Neural progenitor cell (in vitro differentiated cells): ENCODE measurements around the gene DSCAML1. TPM values are rescaled to one million over a fixed set of nuclear protein-coding genes. Genes with fewer than 3 reads are reported as not detected.

ENCODE experiments used
- DNase-seq: peaks from one replicate; pipeline ENCODE4 v3.0.0-alpha.2; 2016; ENCODE audit warnings: low spot score
- H2AFZ ChIP-seq: fragments of 200-600 bp; sonication (generic); replicated peaks from 2 replicates; pipeline ENCODE4 v1.6.1; 2016; ENCODE audit warnings: antibody characterized with exemption
- H3F3A ChIP-seq: fragments of 200-600 bp; sonication (generic); 2 replicates; pipeline ENCODE4 v1.6.1; 2016; ENCODE audit warnings: antibody characterized with exemption, low read depth
- H3K27ac ChIP-seq: fragments of 200-600 bp; sonication (generic); 2 replicates; pipeline ENCODE4 v1.5.1; 2016; ENCODE audit warnings: mild to moderate bottlenecking
- H3K27me3 ChIP-seq: fragments of 200-600 bp; sonication (generic); 2 replicates; pipeline ENCODE4 v1.6.1; 2016; ENCODE audit warnings: mild to moderate bottlenecking, moderate library complexity
- H3K36me3 ChIP-seq: fragments of 200-600 bp; sonication (generic); 2 replicates; pipeline ENCODE4 v1.5.1; 2016
- H3K4me1 ChIP-seq: fragments of 200-600 bp; sonication (generic); 2 replicates; pipeline ENCODE4 v1.6.1; 2016; ENCODE audit warnings: mixed run types
- H3K4me2 ChIP-seq: fragments of 200-600 bp; sonication (generic); 2 replicates; pipeline ENCODE4 v1.6.1; 2016
- H3K4me3 ChIP-seq: fragments of 200-600 bp; sonication (generic); 2 replicates; pipeline ENCODE4 v1.5.1; 2016
- H3K79me2 ChIP-seq: fragments of 200-600 bp; sonication (generic); 2 replicates; pipeline ENCODE4 v1.6.1; 2016; ENCODE audit warnings: low read depth
- H3K9ac ChIP-seq: fragments of 200-600 bp; sonication (generic); 2 replicates; pipeline ENCODE4 v1.6.1; 2016
- H3K9me3 ChIP-seq: fragments of 200-600 bp; sonication (generic); 2 replicates; pipeline ENCODE4 v1.5.1; 2016; ENCODE audit warnings: low read depth
- H4K20me1 ChIP-seq: fragments of 200-600 bp; sonication (generic); 2 replicates; pipeline ENCODE4 v1.6.1; 2016; ENCODE audit warnings: low read depth
- H3K27ac Mint-ChIP-seq: 3 replicates; pipeline ENCODE4 v1.8.0; 2021; ENCODE audit warnings: mixed read lengths
- H3K27me3 Mint-ChIP-seq: 2 replicates; pipeline ENCODE4 v1.8.0; 2022; ENCODE audit warnings: low read depth, mild to moderate bottlenecking, inconsistent platforms, moderate library complexity, mixed read lengths; ENCODE audit not compliant: insufficient read depth
- H3K36me3 Mint-ChIP-seq: 3 replicates; pipeline ENCODE4 v1.8.0; 2021; ENCODE audit warnings: mixed read lengths
- H3K4me1 Mint-ChIP-seq: 3 replicates; pipeline ENCODE4 v1.8.0; 2021; ENCODE audit warnings: mixed read lengths
- H3K4me3 Mint-ChIP-seq: 3 replicates; pipeline ENCODE4 v1.8.0; 2021; ENCODE audit warnings: mild to moderate bottlenecking, moderate library complexity, mixed read lengths
- H3K9me3 Mint-ChIP-seq: 3 replicates; pipeline ENCODE4 v1.8.0; 2020; ENCODE audit warnings: mixed read lengths
- CTCF ChIP-seq: fragments of 200-600 bp; sonication (generic); IDR thresholded peaks from 2 replicates; pipeline ENCODE4 v1.5.1; 2017; ENCODE audit warnings: antibody characterized with exemption, mild to moderate bottlenecking
- EZH2 ChIP-seq: fragments of 200-600 bp; sonication (generic); IDR thresholded peaks from 2 replicates; pipeline ENCODE4 v1.6.1; 2017; ENCODE audit warnings: antibody characterized with exemption, mild to moderate bottlenecking, moderate library complexity
- EZH2phosphoT487 ChIP-seq: fragments of 200-600 bp; sonication (generic); IDR thresholded peaks from 2 replicates; pipeline ENCODE4 v1.6.1; 2017; ENCODE audit warnings: antibody characterized with exemption
- total RNA-seq: library from RNA; depleted of rRNA; stranded (reverse); fragments of >200 nt; gene quantifications from 2 replicates; pipeline ENCODE4 v1.2.3, GENCODE V29; 2015; ENCODE audit warnings: low replicate concordance

The DSCAML1 gene
- total RNA-seq, 1 donor from 2014 or later = 0.06 TPM

- no peaks in the 10 kb centered on the region for H3K4me1 ChIP-seq
- TF ChIP-seq CTCF (no peak), EZH2phosphoT487 (no peak), EZH2 (no peak)
- Mint-ChIP-seq H3K4me3 (no peak overlapping the region), H3K27me3 (peaks cover 14% of the 10 kb centered on the region), H3K36me3 (no peaks in the 10 kb centered on the region), H3K4me1 (peaks cover 26% of the 10 kb centered on the region), H3K9me3 (no peaks in the 10 kb centered on the region), H3K27ac (no peak overlapping the region)
- no peaks in the 10 kb centered on the region for H3K79me2 ChIP-seq
- H3K9ac ChIP-seq = no peak overlapping the region
- no peaks in the 10 kb centered on the region for H3K27me3 ChIP-seq
- DNase-seq = no peak
- no peaks in the 10 kb centered on the region for H3F3A ChIP-seq
- H3K9me3 ChIP-seq = no peaks in the 10 kb centered on the region
- H3K4me3 ChIP-seq = no peak overlapping the region
- H3K4me2 ChIP-seq = no peak overlapping the region
- no peak overlapping the region for H2AFZ ChIP-seq
- no peaks in the 10 kb centered on the region for H4K20me1 ChIP-seq
- H3K36me3 ChIP-seq = no peaks in the 10 kb centered on the region
- no peak overlapping the region for H3K27ac ChIP-seq
Observed at GRCh38 chr11:117629146-117629545, 167.9 kb downstream of the DSCAML1 start.

- Mint-ChIP-seq H3K27ac (no peak overlapping the region), H3K4me3 (no peak overlapping the region), H3K36me3 (no peaks in the 10 kb centered on the region), H3K27me3 (peaks cover 12% of the 10 kb centered on the region), H3K9me3 (no peaks in the 10 kb centered on the region), H3K4me1 (peaks cover 15% of the 10 kb centered on the region)
- Histone ChIP-seq H3K4me2 (no peak overlapping the region), H3K4me1 (no peaks in the 10 kb centered on the region), H4K20me1 (no peaks in the 10 kb centered on the region), H3K9me3 (no peaks in the 10 kb centered on the region), H2AFZ (no peak overlapping the region), H3K36me3 (no peaks in the 10 kb centered on the region), H3K4me3 (no peak overlapping the region), H3K27ac (no peak overlapping the region), H3F3A (no peaks in the 10 kb centered on the region), H3K79me2 (no peaks in the 10 kb centered on the region), H3K9ac (no peak overlapping the region), H3K27me3 (no peaks in the 10 kb centered on the region)
- DNase-seq = no peak
- TF ChIP-seq CTCF = no peak
- no peak for TF ChIP-seq EZH2phosphoT487
- TF ChIP-seq EZH2 = no peak
Observed at GRCh38 chr11:117627259-117627658, 169.8 kb downstream of the DSCAML1 start.

GRCh38 chr11:117626576-117626975, 170.4 kb downstream of the DSCAML1 start:
- H3K4me1 ChIP-seq = no peaks in the 10 kb centered on the region
- H3K79me2 ChIP-seq = no peaks in the 10 kb centered on the region
- H3K27me3 Mint-ChIP-seq = peaks cover 12% of the 10 kb centered on the region
- no peaks in the 10 kb centered on the region for H3K36me3 Mint-ChIP-seq
- no peak overlapping the region for H3K9ac ChIP-seq
- no peaks in the 10 kb centered on the region for H3K27me3 ChIP-seq
- DNase-seq = no peak
- no peaks in the 10 kb centered on the region for H4K20me1 ChIP-seq
- no peak overlapping the region for H3K4me3 ChIP-seq
- H3K27ac ChIP-seq = no peak overlapping the region
- peaks cover 14% of the 10 kb centered on the region for H3K4me1 Mint-ChIP-seq
- H3K4me2 ChIP-seq = no peak overlapping the region
- H3K4me3 Mint-ChIP-seq = no peak overlapping the region
- H3F3A ChIP-seq = no peaks in the 10 kb centered on the region
- peak overlapping the region; percentile 64 for H3K27ac Mint-ChIP-seq
- H3K9me3 Mint-ChIP-seq = peaks cover 2% of the 10 kb centered on the region
- H3K36me3 ChIP-seq = no peaks in the 10 kb centered on the region
- no peaks in the 10 kb centered on the region for H3K9me3 ChIP-seq
- H2AFZ ChIP-seq = no peak overlapping the region
- no peak for TF ChIP-seq CTCF
- no peak for TF ChIP-seq EZH2
